GM21526 (cell line): Measurements from ENCODE around the gene UBE2E1.
"Not testable (repeated sequence)": the region's sequence is repeated elsewhere in the genome, so short reads cannot be mapped to it uniquely, and the experiment has no call there.

Experiments used
- ATAC-seq: cut with Tn5 transposase; IDR thresholded peaks from one replicate; pipeline ENCODE4 v1.9.1; 2021; ENCODE audit warnings: moderate library complexity; ENCODE audit not compliant: unreplicated experiment, low FRiP score

UBE2E1 gene

GRCh38 chr3:23874359-23875112 lies 68.8 kb downstream of the UBE2E1 start:
- ATAC-seq, result no peak

- no peak for ATAC-seq
Measured at GRCh38 chr3:23875113-23875725, 69.5 kb downstream of the UBE2E1 start.

GRCh38 chr3:23876923-23877322 lies 71.2 kb downstream of the UBE2E1 start:
- no peak for ATAC-seq

- no peak for ATAC-seq
Measured at GRCh38 chr3:23877329-23877980, 71.7 kb downstream of the UBE2E1 start.

- ATAC-seq, result no peak
Measured at GRCh38 chr3:23879485-23879884, 73.7 kb downstream of the UBE2E1 start.

- no peak for ATAC-seq
Measured at GRCh38 chr3:23880703-23881339, 75.1 kb downstream of the UBE2E1 start.

- ATAC-seq, result not testable (repeated sequence)
Measured at GRCh38 chr3:23881993-23882392, 76.2 kb downstream of the UBE2E1 start.

- no peak for ATAC-seq
Measured at GRCh38 chr3:23882487-23882918, 76.7 kb downstream of the UBE2E1 start.

- ATAC-seq, result no peak
Measured at GRCh38 chr3:23884481-23884880, 78.7 kb downstream of the UBE2E1 start.

- ATAC-seq, result no peak
Measured at GRCh38 chr3:23885210-23885609, 79.5 kb downstream of the UBE2E1 start.

GRCh38 chr3:23886311-23886710 lies 80.6 kb downstream of the UBE2E1 start:
- no peak for ATAC-seq

- no peak for ATAC-seq
Measured at GRCh38 chr3:23888617-23889228, 83.0 kb downstream of the UBE2E1 start.

GRCh38 chr3:23889386-23889785 lies 83.6 kb downstream of the UBE2E1 start:
- ATAC-seq, result no peak

GRCh38 chr3:23889950-23890349 lies 84.2 kb downstream of the UBE2E1 start:
- ATAC-seq, result no peak

GRCh38 chr3:23894254-23895061 lies 88.7 kb downstream of the UBE2E1 start:
- ATAC-seq, result no peak

GRCh38 chr3:23895181-23895580 lies 89.4 kb downstream of the UBE2E1 start:
- no peak for ATAC-seq

GRCh38 chr3:23900744-23901143 lies 95.0 kb downstream of the UBE2E1 start:
- ATAC-seq, result no peak

GRCh38 chr3:23904545-23904944 lies 98.8 kb downstream of the UBE2E1 start:
- ATAC-seq, result no peak

- ATAC-seq, result no peak
Measured at GRCh38 chr3:23909341-23909740, 103.6 kb downstream of the UBE2E1 start.

GRCh38 chr3:23911397-23911796 lies 105.6 kb downstream of the UBE2E1 start:
- ATAC-seq, result no peak
